Measurements from ENCODE around the gene HNF4A.

DNA sequence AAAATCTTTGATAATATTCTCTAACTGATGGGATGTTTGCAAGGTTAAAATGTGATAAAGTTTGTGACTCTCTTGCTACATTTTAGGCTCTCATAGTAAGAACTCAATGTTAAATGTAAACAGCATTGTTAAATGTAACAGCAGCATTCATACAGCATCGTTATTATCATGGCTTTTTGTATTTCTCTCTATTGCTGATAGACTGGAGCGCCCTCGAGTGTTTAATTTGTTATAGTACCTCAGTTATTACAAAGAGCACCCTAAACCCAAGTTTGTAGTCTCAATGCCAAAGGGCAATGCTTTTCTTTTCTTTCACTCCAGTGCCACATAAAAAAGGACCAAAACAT lies 105.3 kb downstream of the HNF4A start:
- TF ChIP-seq, protein P1, sequence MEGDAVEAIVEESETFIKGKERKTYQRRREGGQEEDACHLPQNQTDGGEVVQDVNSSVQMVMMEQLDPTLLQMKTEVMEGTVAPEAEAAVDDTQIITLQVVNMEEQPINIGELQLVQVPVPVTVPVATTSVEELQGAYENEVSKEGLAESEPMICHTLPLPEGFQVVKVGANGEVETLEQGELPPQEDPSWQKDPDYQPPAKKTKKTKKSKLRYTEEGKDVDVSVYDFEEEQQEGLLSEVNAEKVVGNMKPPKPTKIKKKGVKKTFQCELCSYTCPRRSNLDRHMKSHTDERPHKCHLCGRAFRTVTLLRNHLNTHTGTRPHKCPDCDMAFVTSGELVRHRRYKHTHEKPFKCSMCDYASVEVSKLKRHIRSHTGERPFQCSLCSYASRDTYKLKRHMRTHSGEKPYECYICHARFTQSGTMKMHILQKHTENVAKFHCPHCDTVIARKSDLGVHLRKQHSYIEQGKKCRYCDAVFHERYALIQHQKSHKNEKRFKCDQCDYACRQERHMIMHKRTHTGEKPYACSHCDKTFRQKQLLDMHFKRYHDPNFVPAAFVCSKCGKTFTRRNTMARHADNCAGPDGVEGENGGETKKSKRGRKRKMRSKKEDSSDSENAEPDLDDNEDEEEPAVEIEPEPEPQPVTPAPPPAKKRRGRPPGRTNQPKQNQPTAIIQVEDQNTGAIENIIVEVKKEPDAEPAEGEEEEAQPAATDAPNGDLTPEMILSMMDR (IDR thresholded peaks at IDR 0.05; ENCODE audit: low read depth, low read length): peak; percentile 46
- TF ChIP-seq, protein P2, sequence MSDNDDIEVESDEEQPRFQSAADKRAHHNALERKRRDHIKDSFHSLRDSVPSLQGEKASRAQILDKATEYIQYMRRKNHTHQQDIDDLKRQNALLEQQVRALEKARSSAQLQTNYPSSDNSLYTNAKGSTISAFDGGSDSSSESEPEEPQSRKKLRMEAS (IDR thresholded peaks at IDR 0.05; ENCODE audit: low read depth, low read length): no peak
- TF ChIP-seq POLR2A (IDR thresholded peaks at IDR 0.05; ENCODE audit: extremely low read depth, insufficient read length): no peak

Measured in NB4 (cell line).